ENCODE measurements around the gene ZSWIM7.

DNA sequence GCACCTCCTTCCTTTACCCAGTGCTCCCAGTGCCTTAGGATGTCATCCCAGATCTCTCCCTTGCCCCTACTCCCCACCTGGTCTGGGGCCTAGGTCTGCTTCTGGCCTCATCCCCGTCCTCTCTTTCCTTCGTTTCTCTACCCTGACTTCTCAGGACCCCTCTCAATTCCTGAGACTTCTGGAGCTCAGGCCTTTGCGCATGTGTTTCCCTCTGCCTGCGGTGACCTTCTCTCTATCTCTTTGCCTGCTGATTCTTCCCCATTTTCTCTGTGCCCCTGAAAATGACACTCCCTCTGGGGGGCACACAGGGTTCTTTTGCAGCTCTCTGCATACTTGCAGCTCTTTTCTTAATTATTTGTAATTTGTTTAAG is 41.0 kb downstream of the ZSWIM7 start:
- TF ChIP-seq, protein P1, sequence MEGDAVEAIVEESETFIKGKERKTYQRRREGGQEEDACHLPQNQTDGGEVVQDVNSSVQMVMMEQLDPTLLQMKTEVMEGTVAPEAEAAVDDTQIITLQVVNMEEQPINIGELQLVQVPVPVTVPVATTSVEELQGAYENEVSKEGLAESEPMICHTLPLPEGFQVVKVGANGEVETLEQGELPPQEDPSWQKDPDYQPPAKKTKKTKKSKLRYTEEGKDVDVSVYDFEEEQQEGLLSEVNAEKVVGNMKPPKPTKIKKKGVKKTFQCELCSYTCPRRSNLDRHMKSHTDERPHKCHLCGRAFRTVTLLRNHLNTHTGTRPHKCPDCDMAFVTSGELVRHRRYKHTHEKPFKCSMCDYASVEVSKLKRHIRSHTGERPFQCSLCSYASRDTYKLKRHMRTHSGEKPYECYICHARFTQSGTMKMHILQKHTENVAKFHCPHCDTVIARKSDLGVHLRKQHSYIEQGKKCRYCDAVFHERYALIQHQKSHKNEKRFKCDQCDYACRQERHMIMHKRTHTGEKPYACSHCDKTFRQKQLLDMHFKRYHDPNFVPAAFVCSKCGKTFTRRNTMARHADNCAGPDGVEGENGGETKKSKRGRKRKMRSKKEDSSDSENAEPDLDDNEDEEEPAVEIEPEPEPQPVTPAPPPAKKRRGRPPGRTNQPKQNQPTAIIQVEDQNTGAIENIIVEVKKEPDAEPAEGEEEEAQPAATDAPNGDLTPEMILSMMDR (IDR thresholded peaks at IDR 0.05; ENCODE audit: low read depth, low read length), result no peak
- no peak for TF ChIP-seq POLR2A (IDR thresholded peaks at IDR 0.05; ENCODE audit: extremely low read depth, insufficient read length)
- TF ChIP-seq, protein P2, sequence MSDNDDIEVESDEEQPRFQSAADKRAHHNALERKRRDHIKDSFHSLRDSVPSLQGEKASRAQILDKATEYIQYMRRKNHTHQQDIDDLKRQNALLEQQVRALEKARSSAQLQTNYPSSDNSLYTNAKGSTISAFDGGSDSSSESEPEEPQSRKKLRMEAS (IDR thresholded peaks at IDR 0.05; ENCODE audit: low read depth, low read length), result no peak
- TF ChIP-seq MYC (IDR thresholded peaks at IDR 0.05; ENCODE audit: low read depth, low read length), result no peak

Measured in NB4 (cell line).